NCI-H2081 (cell line): ENCODE measurements around the gene SCMH1.
"Not testable (repeated sequence)": the region's sequence is repeated elsewhere in the genome, so short reads cannot be mapped to it uniquely, and the experiment has no call there.

Experiments used
- DNase-seq, 2 experiments: peaks; one replicate each; lab custom pipeline; 2025; lab: John Stamatoyannopoulos, UW

Gene SCMH1

GRCh38 chr1:41211608-41212007 lies 30.5 kb downstream of the SCMH1 start:
- not testable (repeated sequence) for DNase-seq

GRCh38 chr1:41207053-41207452 lies 35.1 kb downstream of the SCMH1 start:
- DNase-seq, result not testable (repeated sequence)

- DNase-seq, result no peak
Observed at GRCh38 chr1:41200728-41201127, 41.4 kb downstream of the SCMH1 start.

GRCh38 chr1:41199375-41199774 lies 42.7 kb downstream of the SCMH1 start:
- no peak for DNase-seq

- no peak for DNase-seq
Observed at GRCh38 chr1:41192456-41193178, 49.5 kb downstream of the SCMH1 start.

DNA sequence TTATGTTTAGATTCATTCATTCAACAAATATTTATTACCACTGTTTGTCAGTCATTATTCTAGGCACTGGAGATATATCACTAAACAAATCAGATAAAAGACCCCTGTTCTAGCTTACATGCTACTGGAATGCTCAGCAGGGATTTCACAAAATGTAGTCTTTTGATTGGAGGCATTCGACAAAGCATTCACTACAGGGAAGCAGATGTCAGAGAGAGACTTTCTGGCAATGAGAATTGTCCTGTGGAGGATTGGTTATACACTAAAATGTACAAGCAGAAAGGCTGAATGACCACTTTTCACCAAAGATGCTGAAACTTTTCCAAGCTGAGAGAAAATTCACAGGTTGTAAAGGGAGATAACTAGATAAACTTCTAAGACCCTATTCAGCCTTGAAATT lies 57.7 kb downstream of the SCMH1 start:
- DNase-seq, result no peak

- DNase-seq, result not testable (repeated sequence)
Observed at GRCh38 chr1:41178230-41178629, 63.9 kb downstream of the SCMH1 start.

DNA sequence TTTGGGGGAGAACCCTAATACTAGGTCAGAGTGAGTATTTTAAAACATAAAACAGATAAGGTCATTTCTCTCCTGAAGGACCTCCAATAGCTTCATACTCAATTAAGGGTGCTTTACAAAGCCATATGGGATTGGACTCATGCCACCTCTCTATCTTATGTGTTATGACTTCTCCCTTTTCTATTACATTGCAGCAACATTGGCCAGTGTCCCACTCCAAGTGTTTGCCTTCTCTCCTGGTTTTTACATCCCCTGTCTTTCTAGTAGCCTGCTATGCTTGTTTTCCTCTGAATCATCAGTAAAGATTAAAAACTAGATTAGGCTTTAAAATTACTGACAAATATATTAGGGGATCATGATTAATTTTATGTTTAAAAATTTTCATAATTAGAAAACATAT lies 66.6 kb downstream of the SCMH1 start:
- peak; percentile 22 to 62 for DNase-seq

DNA sequence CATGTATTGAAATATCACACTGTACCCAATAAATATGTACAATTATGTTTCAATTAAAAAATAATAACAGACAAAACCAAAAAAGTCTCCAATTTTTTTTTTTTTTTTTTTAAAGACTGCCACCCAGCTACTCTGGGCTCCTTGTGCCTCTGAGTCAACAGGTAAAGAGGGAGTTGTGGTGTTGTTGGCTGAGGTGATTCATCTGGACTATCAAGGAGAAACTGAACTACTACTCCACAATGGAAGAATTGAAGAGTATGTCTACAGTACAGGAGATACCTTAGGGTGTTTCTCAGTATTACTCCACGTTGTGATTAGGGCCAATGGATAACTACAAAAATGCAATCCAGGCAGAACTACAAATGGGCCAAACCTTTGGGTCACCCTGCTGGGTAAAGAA lies 67.9 kb downstream of the SCMH1 start:
- DNase-seq, result no peak

DNA sequence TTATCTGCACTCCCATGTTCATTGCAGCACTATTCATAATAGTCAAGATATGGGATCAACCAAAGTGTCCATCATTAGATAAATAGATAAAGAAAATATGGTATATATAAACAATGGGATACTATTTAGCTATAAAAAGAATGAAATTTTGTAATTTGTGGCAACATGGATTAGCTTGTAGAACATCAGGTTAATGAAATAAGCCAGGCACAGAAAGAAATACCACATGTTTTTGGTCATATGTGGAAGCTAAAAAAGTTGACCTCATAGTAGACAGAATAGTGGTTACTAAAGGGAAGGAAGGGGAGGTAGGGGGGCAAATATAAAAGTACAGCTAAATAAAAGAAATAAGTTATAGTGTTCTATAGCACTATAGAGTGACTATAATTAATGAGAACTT lies 68.5 kb downstream of the SCMH1 start:
- DNase-seq, result no peak

- no peak for DNase-seq
Observed at GRCh38 chr1:41171266-41171874, 70.7 kb downstream of the SCMH1 start.

GRCh38 chr1:41169799-41170180 lies 72.3 kb downstream of the SCMH1 start:
- DNase-seq, result no peak

- DNase-seq, result no peak
Observed at GRCh38 chr1:41169066-41169798, 72.9 kb downstream of the SCMH1 start.

DNA sequence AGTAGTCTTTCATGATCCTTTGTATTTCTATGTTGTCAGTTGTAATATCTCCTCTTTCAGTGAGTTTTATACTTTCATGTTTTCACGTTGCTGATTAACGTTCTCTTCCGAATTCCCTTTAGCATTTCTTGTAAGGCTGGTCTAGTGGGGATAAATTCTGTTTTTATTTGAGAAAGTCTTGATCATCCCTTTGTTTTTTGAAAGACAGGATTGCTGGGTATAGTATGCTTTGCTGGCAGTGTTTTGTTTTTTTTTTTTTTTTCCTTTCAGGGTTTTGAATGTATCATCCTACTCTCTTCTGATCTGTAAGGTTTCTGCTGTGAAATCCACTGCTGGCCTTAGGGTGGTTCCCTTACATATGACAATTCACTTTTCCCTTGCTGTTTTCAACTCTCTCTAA lies 74.4 kb downstream of the SCMH1 start:
- no peak for DNase-seq

- DNase-seq, result no peak
Observed at GRCh38 chr1:41164727-41165126, 77.4 kb downstream of the SCMH1 start.

- DNase-seq, result no peak
Observed at GRCh38 chr1:41162441-41162840, 79.7 kb downstream of the SCMH1 start.

GRCh38 chr1:41161846-41162245 lies 80.3 kb downstream of the SCMH1 start:
- no peak for DNase-seq

DNA sequence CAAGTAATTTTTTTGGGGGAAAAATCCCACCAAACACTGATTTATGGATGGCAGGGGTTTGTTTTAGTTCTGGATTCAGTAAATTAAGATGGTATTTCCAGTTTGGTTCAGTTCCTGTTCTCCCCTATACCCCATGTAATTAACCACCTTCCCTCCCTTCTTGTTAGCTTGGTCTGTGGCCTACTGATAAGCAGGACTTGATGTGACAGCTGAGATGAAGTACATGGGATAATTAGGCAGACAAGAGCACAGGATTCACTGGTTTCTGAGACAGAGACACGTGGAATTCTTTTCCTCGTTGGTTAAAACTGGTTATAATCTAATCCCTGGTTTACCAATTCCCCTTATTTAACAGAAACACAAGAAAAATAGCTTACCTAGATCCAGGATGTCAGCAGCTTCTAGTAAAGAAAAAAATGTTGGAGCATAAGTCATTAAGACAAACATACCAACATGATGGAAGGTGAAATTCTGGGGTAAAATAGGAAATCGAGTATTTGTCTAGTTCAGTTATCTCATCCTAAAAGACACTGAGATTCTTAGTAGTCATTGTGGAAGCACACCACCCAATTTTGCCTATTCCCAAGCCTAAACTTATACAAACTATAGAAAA lies 81.5 kb downstream of the SCMH1 start:
- DNase-seq, result no peak

- DNase-seq, result no peak
Observed at GRCh38 chr1:41158966-41159365, 83.1 kb downstream of the SCMH1 start.

GRCh38 chr1:41158147-41158875 lies 83.8 kb downstream of the SCMH1 start:
- no peak for DNase-seq

GRCh38 chr1:41155105-41155504 lies 87.0 kb downstream of the SCMH1 start:
- DNase-seq, result no peak

DNA sequence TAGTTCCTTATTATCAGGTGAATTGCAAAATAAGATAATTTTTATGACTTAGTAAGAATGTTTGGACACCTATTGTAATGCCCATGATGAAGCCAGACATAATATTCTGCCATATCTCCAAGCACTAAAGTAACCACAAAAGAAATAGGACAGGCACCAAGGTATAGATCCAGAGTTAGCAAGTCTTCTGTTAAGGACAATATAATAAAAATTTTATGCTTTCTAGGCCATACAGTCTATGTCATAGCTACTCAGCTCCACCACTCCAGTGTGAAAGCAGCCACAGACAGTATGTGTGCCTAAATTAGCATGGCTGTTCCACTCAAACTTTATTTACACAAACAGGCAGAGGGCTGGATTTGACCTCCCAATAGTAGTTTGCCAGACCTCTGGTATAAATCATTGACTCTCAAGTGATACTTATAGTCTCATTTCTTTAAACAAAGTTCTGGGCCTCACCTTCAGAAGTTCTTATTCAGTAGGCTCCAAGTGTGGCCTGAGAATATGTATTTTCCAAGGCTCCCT lies 88.3 kb downstream of the SCMH1 start:
- DNase-seq, result no peak
